ENCODE results near the gene BPI.

Gene BPI

DNA sequence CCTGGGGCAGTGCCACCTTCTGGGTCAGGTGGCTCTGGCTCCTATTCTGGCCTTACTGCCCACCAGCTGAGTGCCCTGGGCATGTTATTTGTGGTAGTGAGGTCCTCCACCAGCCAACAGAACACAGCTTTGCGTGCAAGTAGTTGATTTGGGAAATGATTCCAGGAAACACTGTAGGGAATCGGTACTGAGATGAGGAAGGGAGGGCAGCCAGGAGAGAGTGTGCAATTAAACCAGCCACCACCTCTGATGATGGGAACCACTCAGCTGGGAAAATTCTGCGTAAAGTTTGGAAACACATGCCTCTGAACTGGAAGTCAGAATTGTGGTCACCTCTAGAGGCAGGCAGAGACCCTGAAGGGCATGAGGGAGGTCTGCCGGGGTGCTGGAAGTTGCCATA lies 42.8 kb downstream of the BPI start:
- Histone ChIP-seq H3K4me2 (ENCODE audit: low read length) (no peak overlapping the region), H3K27ac (ENCODE audit: low read length) (no peak overlapping the region), H3K27me3 (ENCODE audit: low read depth, low read length) (peaks cover 18% of the 10 kb centered on the region), H2AFZ (ENCODE audit: low read depth, low read length) (no peak overlapping the region), H3K79me2 (ENCODE audit: low read length) (no peaks in the 10 kb centered on the region), H3K4me1 (ENCODE audit: low read length) (no peaks in the 10 kb centered on the region), H3K9me3 (ENCODE audit: insufficient read depth, low read length) (no peaks in the 10 kb centered on the region), H3K36me3 (replicated peaks; ENCODE audit: low read depth, low read length) (no peaks in the 10 kb centered on the region), H3K9ac (ENCODE audit: low read length) (no peak overlapping the region), H3K4me3 (ENCODE audit: low read length) (no peak overlapping the region), H4K20me1 (ENCODE audit: insufficient read depth, low read length) (no peaks in the 10 kb centered on the region)
- TF ChIP-seq EZH2phosphoT487 (IDR thresholded peaks at IDR 0.05; ENCODE audit: low read depth): no peak
- TF ChIP-seq, protein P1, sequence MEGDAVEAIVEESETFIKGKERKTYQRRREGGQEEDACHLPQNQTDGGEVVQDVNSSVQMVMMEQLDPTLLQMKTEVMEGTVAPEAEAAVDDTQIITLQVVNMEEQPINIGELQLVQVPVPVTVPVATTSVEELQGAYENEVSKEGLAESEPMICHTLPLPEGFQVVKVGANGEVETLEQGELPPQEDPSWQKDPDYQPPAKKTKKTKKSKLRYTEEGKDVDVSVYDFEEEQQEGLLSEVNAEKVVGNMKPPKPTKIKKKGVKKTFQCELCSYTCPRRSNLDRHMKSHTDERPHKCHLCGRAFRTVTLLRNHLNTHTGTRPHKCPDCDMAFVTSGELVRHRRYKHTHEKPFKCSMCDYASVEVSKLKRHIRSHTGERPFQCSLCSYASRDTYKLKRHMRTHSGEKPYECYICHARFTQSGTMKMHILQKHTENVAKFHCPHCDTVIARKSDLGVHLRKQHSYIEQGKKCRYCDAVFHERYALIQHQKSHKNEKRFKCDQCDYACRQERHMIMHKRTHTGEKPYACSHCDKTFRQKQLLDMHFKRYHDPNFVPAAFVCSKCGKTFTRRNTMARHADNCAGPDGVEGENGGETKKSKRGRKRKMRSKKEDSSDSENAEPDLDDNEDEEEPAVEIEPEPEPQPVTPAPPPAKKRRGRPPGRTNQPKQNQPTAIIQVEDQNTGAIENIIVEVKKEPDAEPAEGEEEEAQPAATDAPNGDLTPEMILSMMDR (IDR thresholded peaks at IDR 0.05; ENCODE audit: low read depth, low read length): no peak

DNA sequence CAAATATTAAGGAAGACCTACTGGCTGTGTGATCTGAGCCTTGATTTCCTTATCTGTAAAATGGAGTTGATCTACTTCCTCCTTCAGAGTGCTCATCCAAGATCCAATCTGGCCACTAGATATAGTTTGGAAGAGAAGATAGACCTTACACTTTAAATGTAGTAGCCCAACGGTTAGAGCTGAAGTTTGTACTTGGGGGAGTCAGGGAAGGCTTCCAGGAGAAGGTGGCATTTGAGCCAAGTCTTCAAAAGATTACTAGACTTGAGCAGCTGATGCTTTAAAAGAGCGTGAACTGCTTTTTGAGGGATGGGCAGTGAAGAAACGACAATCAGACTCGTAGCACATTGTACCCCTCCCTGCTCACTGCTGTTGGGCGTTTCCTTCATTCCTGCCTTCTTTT lies 45.9 kb downstream of the BPI start:
- Histone ChIP-seq H4K20me1 (ENCODE audit: insufficient read depth, low read length) (no peaks in the 10 kb centered on the region), H3K9ac (ENCODE audit: low read length) (no peak overlapping the region), H3K36me3 (replicated peaks; ENCODE audit: low read depth, low read length) (no peaks in the 10 kb centered on the region), H3K9me3 (ENCODE audit: insufficient read depth, low read length) (no peaks in the 10 kb centered on the region), H3K4me3 (ENCODE audit: low read length) (no peak overlapping the region), H3K4me1 (ENCODE audit: low read length) (no peaks in the 10 kb centered on the region), H3K79me2 (ENCODE audit: low read length) (no peaks in the 10 kb centered on the region), H3K4me2 (ENCODE audit: low read length) (no peak overlapping the region), H3K27me3 (ENCODE audit: low read depth, low read length) (peaks cover 15% of the 10 kb centered on the region), H2AFZ (ENCODE audit: low read depth, low read length) (no peak overlapping the region), H3K27ac (ENCODE audit: low read length) (no peak overlapping the region)
- TF ChIP-seq, protein P1 (IDR thresholded peaks at IDR 0.05; ENCODE audit: low read depth, low read length): no peak
- TF ChIP-seq EZH2phosphoT487 (IDR thresholded peaks at IDR 0.05; ENCODE audit: low read depth): no peak

DNA sequence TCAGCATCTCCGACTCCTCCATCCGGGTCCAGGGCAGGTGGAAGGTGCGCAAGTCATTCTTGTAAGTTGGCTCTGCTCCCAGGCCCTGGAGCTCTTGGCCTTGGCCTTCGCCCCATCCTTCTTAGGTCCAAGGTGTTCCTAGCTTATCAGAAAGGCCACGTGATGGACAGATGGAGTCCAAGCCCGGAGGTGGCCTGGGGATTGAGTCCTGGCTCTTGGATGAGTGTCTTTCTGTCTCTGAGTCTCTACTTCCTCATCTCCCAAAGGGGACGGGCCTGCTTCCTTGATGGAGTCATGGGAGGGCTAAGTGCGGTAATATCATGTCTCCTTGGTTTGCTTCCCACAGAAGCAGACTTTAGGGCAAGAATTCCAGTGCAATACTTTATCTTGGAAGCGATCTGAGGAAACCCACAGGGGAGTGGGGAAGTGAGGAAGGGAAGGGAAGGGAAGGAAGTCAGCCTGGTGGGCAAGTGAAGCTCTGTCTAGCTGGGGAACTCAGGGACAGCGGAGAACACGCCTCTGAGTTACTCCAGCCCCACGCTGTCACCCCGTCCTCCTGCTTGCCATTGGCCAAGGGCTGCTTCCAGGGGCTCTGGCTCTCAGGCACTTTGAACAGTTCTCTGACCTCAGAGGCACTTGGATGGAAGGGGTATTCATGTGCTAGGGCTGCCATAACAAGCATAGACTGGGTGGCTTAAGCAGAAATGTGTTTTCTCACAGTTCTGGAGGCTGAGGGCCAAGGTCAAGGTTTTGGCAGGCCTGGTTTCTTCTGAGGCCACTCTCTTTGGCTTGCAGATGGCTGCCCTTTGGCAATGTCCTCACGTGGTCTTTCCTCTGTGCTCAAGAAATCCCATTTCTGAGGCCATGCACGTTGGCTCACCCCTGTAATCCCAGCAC lies 47.2 kb downstream of the BPI start:
- no peaks in the 10 kb centered on the region for H3K9me3 ChIP-seq (ENCODE audit: insufficient read depth, low read length)
- no peaks in the 10 kb centered on the region for H4K20me1 ChIP-seq (ENCODE audit: insufficient read depth, low read length)
- TF ChIP-seq, protein P1 (IDR thresholded peaks at IDR 0.05; ENCODE audit: low read depth, low read length): no peak
- TF ChIP-seq EZH2phosphoT487 (IDR thresholded peaks at IDR 0.05; ENCODE audit: low read depth): no peak
- H3K27me3 ChIP-seq (ENCODE audit: low read depth, low read length): peaks cover 15% of the 10 kb centered on the region
- no peak overlapping the region for H2AFZ ChIP-seq (ENCODE audit: low read depth, low read length)
- H3K36me3 ChIP-seq (replicated peaks; ENCODE audit: low read depth, low read length): no peaks in the 10 kb centered on the region
- H3K4me3 ChIP-seq (ENCODE audit: low read length): no peak overlapping the region
- H3K79me2 ChIP-seq (ENCODE audit: low read length): no peaks in the 10 kb centered on the region
- H3K9ac ChIP-seq (ENCODE audit: low read length): no peak overlapping the region
- no peak overlapping the region for H3K4me2 ChIP-seq (ENCODE audit: low read length)
- no peak overlapping the region for H3K27ac ChIP-seq (ENCODE audit: low read length)
- H3K4me1 ChIP-seq (ENCODE audit: low read length): peaks cover 7% of the 10 kb centered on the region

DNA sequence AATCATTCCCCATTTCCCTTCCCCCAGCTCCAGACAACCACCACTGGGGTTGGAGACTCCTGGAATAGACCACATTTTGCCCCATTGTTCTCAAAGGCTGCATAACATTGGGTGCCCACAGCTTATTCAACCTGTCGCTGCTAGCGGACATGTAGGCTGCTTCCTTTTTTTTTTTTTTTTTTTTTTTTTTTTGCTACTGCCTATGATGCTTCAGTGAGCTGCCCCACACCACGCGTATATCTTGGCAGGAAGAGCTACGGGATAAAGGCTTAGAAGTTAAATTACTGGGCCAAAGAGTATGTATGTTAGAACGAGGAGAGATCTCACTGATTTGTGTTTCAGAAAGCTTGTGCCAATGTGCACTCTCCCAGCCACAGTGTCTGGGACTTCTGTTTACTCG lies 49.4 kb downstream of the BPI start:
- TF ChIP-seq EZH2phosphoT487 (IDR thresholded peaks at IDR 0.05; ENCODE audit: low read depth): no peak
- TF ChIP-seq, protein P1 (IDR thresholded peaks at IDR 0.05; ENCODE audit: low read depth, low read length): no peak
- no peak overlapping the region for H3K27ac ChIP-seq (ENCODE audit: low read length)
- H3K36me3 ChIP-seq (replicated peaks; ENCODE audit: low read depth, low read length): no peaks in the 10 kb centered on the region
- no peak overlapping the region for H3K4me3 ChIP-seq (ENCODE audit: low read length)
- H4K20me1 ChIP-seq (ENCODE audit: insufficient read depth, low read length): no peaks in the 10 kb centered on the region
- H3K4me1 ChIP-seq (ENCODE audit: low read length): peaks cover 9% of the 10 kb centered on the region
- no peak overlapping the region for H3K9ac ChIP-seq (ENCODE audit: low read length)
- no peaks in the 10 kb centered on the region for H3K9me3 ChIP-seq (ENCODE audit: insufficient read depth, low read length)
- H3K79me2 ChIP-seq (ENCODE audit: low read length): no peaks in the 10 kb centered on the region
- peaks cover 9% of the 10 kb centered on the region; the same call in 1 of the 2 replicates for H3K27me3 ChIP-seq (ENCODE audit: low read depth, low read length)
- no peak overlapping the region for H2AFZ ChIP-seq (ENCODE audit: low read depth, low read length)
- no peak overlapping the region for H3K4me2 ChIP-seq (ENCODE audit: low read length)
